ENCODE results near the gene ARHGAP28.

Gene ARHGAP28

DNA sequence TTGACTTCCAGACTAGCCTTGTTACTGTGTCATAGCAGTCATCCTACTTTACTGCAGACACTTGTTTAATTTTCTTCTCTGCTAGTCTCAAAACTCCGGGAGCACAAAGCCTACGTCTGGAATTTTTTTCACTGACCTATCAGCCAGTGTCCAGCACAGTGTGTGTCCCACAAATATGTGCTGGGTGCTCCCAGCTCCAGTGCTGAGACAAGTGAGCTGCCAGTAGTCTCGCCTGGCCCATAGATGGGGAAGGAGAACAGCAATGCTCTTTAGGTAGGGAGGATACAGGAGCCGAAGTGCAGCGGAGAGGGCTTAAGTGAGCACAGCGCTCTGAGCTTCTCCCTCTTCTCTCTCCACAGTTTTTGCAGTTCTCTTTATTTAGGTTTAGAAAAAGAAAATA, 34.0 kb downstream of the ARHGAP28 start:
- no peaks in the 10 kb centered on the region for H3K27me3 ChIP-seq (ENCODE audit: insufficient read depth, poor library complexity, severe bottlenecking)
- no peak for DNase-seq (ENCODE audit: low read depth in 1 of 2, low spot score in 1 of 2)
- no peak overlapping the region for H3K4me3 ChIP-seq (replicated peaks; ENCODE audit: insufficient read depth, low read length)
- TF ChIP-seq GABPA (IDR thresholded peaks at IDR 0.05; ENCODE audit: low read depth) (no peak), SPI1 (IDR thresholded peaks at IDR 0.05; ENCODE audit: borderline replicate concordance, low read depth) (no peak), CTCF (IDR thresholded peaks at IDR 0.05; ENCODE audit: insufficient read depth, low read length) (no peak), POLR2AphosphoS5 (IDR thresholded peaks at IDR 0.05; ENCODE audit: low read depth) (no peak)
- TF ChIP-seq, protein P1, sequence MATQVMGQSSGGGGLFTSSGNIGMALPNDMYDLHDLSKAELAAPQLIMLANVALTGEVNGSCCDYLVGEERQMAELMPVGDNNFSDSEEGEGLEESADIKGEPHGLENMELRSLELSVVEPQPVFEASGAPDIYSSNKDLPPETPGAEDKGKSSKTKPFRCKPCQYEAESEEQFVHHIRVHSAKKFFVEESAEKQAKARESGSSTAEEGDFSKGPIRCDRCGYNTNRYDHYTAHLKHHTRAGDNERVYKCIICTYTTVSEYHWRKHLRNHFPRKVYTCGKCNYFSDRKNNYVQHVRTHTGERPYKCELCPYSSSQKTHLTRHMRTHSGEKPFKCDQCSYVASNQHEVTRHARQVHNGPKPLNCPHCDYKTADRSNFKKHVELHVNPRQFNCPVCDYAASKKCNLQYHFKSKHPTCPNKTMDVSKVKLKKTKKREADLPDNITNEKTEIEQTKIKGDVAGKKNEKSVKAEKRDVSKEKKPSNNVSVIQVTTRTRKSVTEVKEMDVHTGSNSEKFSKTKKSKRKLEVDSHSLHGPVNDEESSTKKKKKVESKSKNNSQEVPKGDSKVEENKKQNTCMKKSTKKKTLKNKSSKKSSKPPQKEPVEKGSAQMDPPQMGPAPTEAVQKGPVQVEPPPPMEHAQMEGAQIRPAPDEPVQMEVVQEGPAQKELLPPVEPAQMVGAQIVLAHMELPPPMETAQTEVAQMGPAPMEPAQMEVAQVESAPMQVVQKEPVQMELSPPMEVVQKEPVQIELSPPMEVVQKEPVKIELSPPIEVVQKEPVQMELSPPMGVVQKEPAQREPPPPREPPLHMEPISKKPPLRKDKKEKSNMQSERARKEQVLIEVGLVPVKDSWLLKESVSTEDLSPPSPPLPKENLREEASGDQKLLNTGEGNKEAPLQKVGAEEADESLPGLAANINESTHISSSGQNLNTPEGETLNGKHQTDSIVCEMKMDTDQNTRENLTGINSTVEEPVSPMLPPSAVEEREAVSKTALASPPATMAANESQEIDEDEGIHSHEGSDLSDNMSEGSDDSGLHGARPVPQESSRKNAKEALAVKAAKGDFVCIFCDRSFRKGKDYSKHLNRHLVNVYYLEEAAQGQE (IDR thresholded peaks at IDR 0.05; ENCODE audit: insufficient replicate concordance, low read depth): no peak
- no peak overlapping the region for H3K27ac ChIP-seq (replicated peaks)

DNA sequence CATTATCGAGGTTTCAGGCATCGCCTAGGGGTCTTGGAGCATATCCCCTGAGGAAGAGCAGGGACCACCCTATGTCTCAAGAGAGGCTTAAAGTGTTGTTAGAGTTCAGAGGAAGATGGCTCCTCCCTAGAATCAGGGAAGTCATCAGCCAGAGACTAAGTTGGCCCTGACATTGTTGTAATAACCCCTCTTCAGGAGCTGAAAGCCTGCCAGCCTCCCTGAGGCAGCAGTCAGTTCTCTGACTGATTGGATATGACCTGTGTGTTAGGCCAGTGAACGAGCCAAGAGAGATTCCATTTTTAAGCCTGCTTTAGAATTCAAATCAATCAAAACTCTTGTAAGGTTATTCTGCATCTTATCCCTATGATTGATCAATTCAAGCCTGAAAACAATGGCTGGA, 34.9 kb downstream of the ARHGAP28 start:
- no peak for DNase-seq (ENCODE audit: low read depth in 1 of 2, low spot score in 1 of 2)
- H3K27me3 ChIP-seq (ENCODE audit: insufficient read depth, poor library complexity, severe bottlenecking): no peaks in the 10 kb centered on the region
- no peak overlapping the region for H3K27ac ChIP-seq (replicated peaks)

DNA sequence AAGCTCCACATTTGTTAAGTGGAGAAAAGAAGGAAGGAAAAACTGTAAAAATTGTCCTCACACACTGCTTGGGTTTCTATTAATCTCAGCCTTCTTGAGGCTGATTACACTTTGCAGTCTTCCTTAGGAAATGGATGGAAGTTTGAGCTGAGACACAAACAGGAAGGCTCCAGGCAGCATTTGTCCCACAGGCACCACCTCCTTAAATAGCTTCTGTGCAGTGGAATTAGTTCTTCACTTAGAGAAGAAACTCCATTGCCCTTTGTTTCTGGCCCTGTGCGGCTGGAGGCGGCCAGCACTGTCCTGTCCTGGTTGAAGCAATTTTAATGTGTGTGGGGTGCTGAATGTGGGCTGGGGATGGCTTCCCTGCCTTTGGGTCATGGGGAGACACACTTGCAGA, 44.3 kb downstream of the ARHGAP28 start:
- DNase-seq (ENCODE audit: low read depth in 1 of 2, low spot score in 1 of 2): no peak
- no peak overlapping the region for H3K4me3 ChIP-seq (replicated peaks; ENCODE audit: insufficient read depth, low read length)
- no peak for TF ChIP-seq POLR2AphosphoS5 (IDR thresholded peaks at IDR 0.05; ENCODE audit: low read depth)
- TF ChIP-seq CTCF (IDR thresholded peaks at IDR 0.05; ENCODE audit: insufficient read depth, low read length): no peak
- TF ChIP-seq GABPA (IDR thresholded peaks at IDR 0.05; ENCODE audit: low read depth): no peak
- TF ChIP-seq, protein P1 (IDR thresholded peaks at IDR 0.05; ENCODE audit: insufficient replicate concordance, low read depth): no peak
- TF ChIP-seq SPI1 (IDR thresholded peaks at IDR 0.05; ENCODE audit: borderline replicate concordance, low read depth): no peak
- no peaks in the 10 kb centered on the region for H3K27me3 ChIP-seq (ENCODE audit: insufficient read depth, poor library complexity, severe bottlenecking)
- H3K27ac ChIP-seq (replicated peaks): no peak overlapping the region

More for the DNA sequence above, 34.9 kb downstream of the ARHGAP28 start:
- no peak overlapping the region for H3K4me3 ChIP-seq (replicated peaks; ENCODE audit: insufficient read depth, low read length)
- TF ChIP-seq POLR2AphosphoS5 (IDR thresholded peaks at IDR 0.05; ENCODE audit: low read depth): no peak
- TF ChIP-seq GABPA (IDR thresholded peaks at IDR 0.05; ENCODE audit: low read depth): no peak
- no peak for TF ChIP-seq CTCF (IDR thresholded peaks at IDR 0.05; ENCODE audit: insufficient read depth, low read length)
- TF ChIP-seq, protein P1 (IDR thresholded peaks at IDR 0.05; ENCODE audit: insufficient replicate concordance, low read depth): no peak
- no peak for TF ChIP-seq SPI1 (IDR thresholded peaks at IDR 0.05; ENCODE audit: borderline replicate concordance, low read depth)
